Natural killer cell (primary cell): ENCODE measurements around the gene ASF1A. TPM values are rescaled to one million over a fixed set of nuclear protein-coding genes. Genes with fewer than 3 reads are reported as not detected.

Experiments used
- ATAC-seq, 3 donors: fragments of 150-1000 bp in 2 of 3; fragments of 200-7000 bp in 1 of 3; cut with Tn5 transposase; 1 replicate in 1 of 3; 2 replicates in 2 of 3; pipeline ENCODE4 v1.10.0; 2021; ENCODE audit warnings: mild to moderate bottlenecking in 2 of 3, moderate library complexity in 2 of 3
- DNase-seq, 2 donors: peaks; one replicate each; pipeline versions ENCODE4 v3.0.0 to v3.0.0-alpha.2; 2013 to 2021; ENCODE audit warnings: mixed read lengths in 1 of 2
- H3K27ac ChIP-seq: one replicate; pipeline ENCODE4 v1.5.1; 2013; ENCODE audit warnings: mild to moderate bottlenecking, low read length
- H3K27me3 ChIP-seq: one replicate; pipeline ENCODE4 v1.6.1; 2013; ENCODE audit warnings: low read length; ENCODE audit not compliant: control insufficient read depth, insufficient read depth
- H3K36me3 ChIP-seq: one replicate; pipeline ENCODE4 v1.6.1; 2013; ENCODE audit warnings: low read length; ENCODE audit not compliant: control insufficient read depth, insufficient read depth
- H3K4me1 ChIP-seq: one replicate; pipeline ENCODE4 v1.6.1; 2013; ENCODE audit warnings: low read length; ENCODE audit not compliant: control insufficient read depth, insufficient read depth
- H3K4me3 ChIP-seq: one replicate; pipeline ENCODE4 v1.5.1; 2013; ENCODE audit warnings: low read length
- H3K9me3 ChIP-seq: one replicate; pipeline ENCODE4 v1.6.1; 2013; ENCODE audit warnings: low read length; ENCODE audit not compliant: control insufficient read depth, insufficient read depth
- H3K27ac Mint-ChIP-seq, 2 donors: one replicate each; pipeline ENCODE4 v1.8.0; 2022; ENCODE audit warnings: mild to moderate bottlenecking in 2 of 2, mixed read lengths in 2 of 2, moderate library complexity in 1 of 2
- H3K27me3 Mint-ChIP-seq, 2 donors: one replicate each; pipeline ENCODE4 v1.8.0; 2022; ENCODE audit warnings: low read depth in 2 of 2, mixed read lengths in 2 of 2
- H3K36me3 Mint-ChIP-seq: one replicate; pipeline ENCODE4 v1.8.0; 2022; ENCODE audit warnings: mixed read lengths
- H3K4me1 Mint-ChIP-seq, 2 donors: one replicate each; pipeline ENCODE4 v1.8.0; 2022; ENCODE audit warnings: mixed read lengths in 2 of 2
- H3K4me3 Mint-ChIP-seq: one replicate; pipeline ENCODE4 v1.8.0; 2022; ENCODE audit warnings: mild to moderate bottlenecking, moderate library complexity, mixed read lengths
- H3K9me3 Mint-ChIP-seq, 2 donors: one replicate each; pipeline ENCODE4 v1.8.0; 2022; ENCODE audit warnings: mixed read lengths in 2 of 2
- WGBS: methylation state at CpG from one replicate; pipeline ENCODE4 v1.1.7; 2013; ENCODE audit warnings: missing lambda C conversion rate; ENCODE audit not compliant: insufficient coverage; 5-methylcytosine and 5-hydroxymethylcytosine counted together
- intact Hi-C: fragments of 100-400 bp; cut with micrococcal nuclease; formaldehyde crosslinking; loops from one replicate; pipeline ENCODE4 v1.14.2; 2022
- total RNA-seq, 4 donors: library from RNA; stranded (reverse); fragments of 120-200 nt in 1 of 4; gene quantifications; one replicate each; pipeline versions ENCODE4 v1.2.3 to v1.2.4, GENCODE V29; 2013 to 2022
- TF ChIP-seq, protein P1 (sequence below): fragments of 200-600 bp; IDR thresholded peaks from one replicate; pipeline ENCODE4 v1.8.0; 2022; ENCODE audit warnings: antibody characterized with exemption

ASF1A gene
- total RNA-seq, 3 donors from 2014 or later (not counting 1 experiment from before 2014, with no cell fraction given) = 9.2 to 14.5 (median 10.8) TPM

DNA sequence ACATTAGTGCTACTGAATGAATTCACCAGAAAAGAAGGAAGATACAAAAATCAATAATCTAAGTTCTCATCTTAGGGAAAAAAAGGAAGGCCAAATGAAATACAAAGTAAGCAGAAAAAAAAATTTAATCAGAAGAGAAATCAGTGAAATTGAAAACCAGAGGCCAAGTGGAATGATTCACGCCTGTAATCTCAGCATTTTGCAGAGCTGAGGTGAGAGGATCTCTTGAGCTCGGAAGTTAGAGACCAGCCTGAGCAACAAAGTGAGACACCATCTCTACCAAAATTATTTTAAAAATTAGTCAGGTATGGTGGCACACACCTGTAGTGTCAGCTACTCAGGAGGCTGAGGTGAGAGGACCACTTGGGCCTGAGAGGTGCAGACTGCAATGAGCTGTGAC lies 21.2 kb upstream of the ASF1A start:
- peak overlapping the region; percentile 7 to 10 for H3K27ac Mint-ChIP-seq
- TF ChIP-seq, protein P1, sequence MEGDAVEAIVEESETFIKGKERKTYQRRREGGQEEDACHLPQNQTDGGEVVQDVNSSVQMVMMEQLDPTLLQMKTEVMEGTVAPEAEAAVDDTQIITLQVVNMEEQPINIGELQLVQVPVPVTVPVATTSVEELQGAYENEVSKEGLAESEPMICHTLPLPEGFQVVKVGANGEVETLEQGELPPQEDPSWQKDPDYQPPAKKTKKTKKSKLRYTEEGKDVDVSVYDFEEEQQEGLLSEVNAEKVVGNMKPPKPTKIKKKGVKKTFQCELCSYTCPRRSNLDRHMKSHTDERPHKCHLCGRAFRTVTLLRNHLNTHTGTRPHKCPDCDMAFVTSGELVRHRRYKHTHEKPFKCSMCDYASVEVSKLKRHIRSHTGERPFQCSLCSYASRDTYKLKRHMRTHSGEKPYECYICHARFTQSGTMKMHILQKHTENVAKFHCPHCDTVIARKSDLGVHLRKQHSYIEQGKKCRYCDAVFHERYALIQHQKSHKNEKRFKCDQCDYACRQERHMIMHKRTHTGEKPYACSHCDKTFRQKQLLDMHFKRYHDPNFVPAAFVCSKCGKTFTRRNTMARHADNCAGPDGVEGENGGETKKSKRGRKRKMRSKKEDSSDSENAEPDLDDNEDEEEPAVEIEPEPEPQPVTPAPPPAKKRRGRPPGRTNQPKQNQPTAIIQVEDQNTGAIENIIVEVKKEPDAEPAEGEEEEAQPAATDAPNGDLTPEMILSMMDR = no peak
- H3K36me3 ChIP-seq = peaks cover 4% of the 10 kb centered on the region
- no peaks in the 10 kb centered on the region for H3K36me3 Mint-ChIP-seq
- DNase-seq (no peak), ATAC-seq (no peak)
- no peaks in the 10 kb centered on the region for H3K4me1 ChIP-seq
- no peak overlapping the region for H3K4me3 ChIP-seq
- no peaks in the 10 kb centered on the region for H3K9me3 Mint-ChIP-seq
- H3K27me3 Mint-ChIP-seq = no peaks in the 10 kb centered on the region
- H3K4me1 Mint-ChIP-seq = peaks cover 44 to 59% of the 10 kb centered on the region in 2 donors
- no peak overlapping the region for H3K4me3 Mint-ChIP-seq
- 100% methylated on average over 1 of the region's 2 CpGs for WGBS
- no peaks in the 10 kb centered on the region for H3K9me3 ChIP-seq
- no peaks in the 10 kb centered on the region for H3K27me3 ChIP-seq
- H3K27ac ChIP-seq = no peak overlapping the region
- intact Hi-C loops = no loop called here

DNA sequence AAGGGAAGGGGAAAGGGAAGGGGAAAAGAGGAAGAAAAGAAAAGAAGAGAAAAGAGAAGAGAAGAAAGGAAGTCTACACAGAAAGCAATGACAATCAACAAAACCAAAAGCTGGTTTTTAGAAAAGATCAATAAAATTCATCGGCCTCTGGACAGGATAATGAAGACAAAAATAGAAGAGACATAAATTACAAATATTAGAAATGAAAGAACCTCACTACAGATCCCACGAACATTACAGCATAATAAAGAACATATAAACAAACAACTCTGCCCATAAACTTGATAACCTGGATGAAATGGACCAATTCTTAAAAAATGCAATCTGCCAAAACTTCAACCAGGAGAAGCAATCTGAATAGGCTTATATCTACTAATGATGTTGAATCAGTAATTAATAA lies 20.7 kb upstream of the ASF1A start:
- no peaks in the 10 kb centered on the region for H3K9me3 ChIP-seq
- no peak overlapping the region for H3K27ac ChIP-seq
- Mint-ChIP-seq H3K27ac (no peak overlapping the region), H3K36me3 (no peaks in the 10 kb centered on the region), H3K27me3 (no peaks in the 10 kb centered on the region), H3K4me1 (peaks cover 42 to 64% of the 10 kb centered on the region in 2 donors), H3K4me3 (no peak overlapping the region), H3K9me3 (no peaks in the 10 kb centered on the region)
- no peak overlapping the region for H3K4me3 ChIP-seq
- intact Hi-C loops = no loop called here
- peaks cover 4% of the 10 kb centered on the region for H3K36me3 ChIP-seq
- WGBS = 71% methylated on average over 1 of the region's 2 CpGs
- TF ChIP-seq, protein P1 = no peak
- no peaks in the 10 kb centered on the region for H3K27me3 ChIP-seq
- no peaks in the 10 kb centered on the region for H3K4me1 ChIP-seq
- ATAC-seq = no peak
- DNase-seq = no peak

DNA sequence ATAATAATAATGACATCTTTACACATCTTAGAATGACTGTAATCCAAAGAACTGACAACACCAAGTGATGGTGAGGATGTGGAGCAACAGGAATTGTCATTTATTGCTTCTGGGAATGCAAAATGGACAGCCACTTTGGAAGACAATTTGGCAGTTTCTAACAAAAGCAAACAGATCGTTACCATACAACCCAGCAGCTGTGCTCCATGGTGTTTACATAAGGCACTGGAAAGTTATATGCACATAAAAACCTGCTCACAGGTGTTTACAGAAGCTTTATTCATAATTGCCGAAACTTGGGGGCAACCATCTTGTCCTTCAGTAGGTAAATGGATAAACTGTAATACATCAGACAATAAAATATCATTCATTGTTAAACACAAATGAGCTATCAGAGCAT lies 18.3 kb upstream of the ASF1A start:
- H3K27me3 ChIP-seq = no peaks in the 10 kb centered on the region
- no peak overlapping the region for H3K4me3 Mint-ChIP-seq
- DNase-seq = no peak
- no peak for ATAC-seq
- H3K27ac Mint-ChIP-seq = no peak overlapping the region
- intact Hi-C loops = no loop called here
- H3K9me3 ChIP-seq = no peaks in the 10 kb centered on the region
- no peak overlapping the region for H3K27ac ChIP-seq
- H3K4me1 ChIP-seq = no peaks in the 10 kb centered on the region
- H3K36me3 ChIP-seq = peaks cover 4% of the 10 kb centered on the region
- H3K4me1 Mint-ChIP-seq = peaks cover 41 to 51% of the 10 kb centered on the region in 2 donors
- TF ChIP-seq, protein P1 = no peak
- H3K4me3 ChIP-seq = no peak overlapping the region
- WGBS = 100% methylated on average over 2 of the region's 2 CpGs
- no peaks in the 10 kb centered on the region for H3K27me3 Mint-ChIP-seq
- no peaks in the 10 kb centered on the region for H3K9me3 Mint-ChIP-seq
- no peaks in the 10 kb centered on the region for H3K36me3 Mint-ChIP-seq

DNA sequence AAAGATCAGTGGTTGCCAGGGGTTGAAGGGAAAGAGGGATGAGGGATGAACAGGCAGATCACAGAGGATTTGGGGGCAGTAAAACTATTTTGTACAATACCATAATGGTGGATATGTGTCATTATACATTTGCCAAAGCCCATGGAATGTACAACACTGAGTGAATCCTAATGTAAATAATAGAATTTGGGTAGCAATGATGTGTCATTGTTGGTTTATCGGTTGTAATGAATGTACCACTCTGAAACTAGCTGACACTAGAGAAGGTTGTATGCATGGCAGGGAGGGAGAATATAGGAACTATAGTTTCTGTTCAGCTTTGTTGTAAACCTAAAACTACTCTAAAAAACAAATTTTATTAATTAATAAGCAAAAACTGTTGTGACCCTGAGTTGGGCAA lies 17.8 kb upstream of the ASF1A start:
- Mint-ChIP-seq H3K27me3 (no peaks in the 10 kb centered on the region), H3K27ac (no peak overlapping the region), H3K4me3 (no peak overlapping the region), H3K4me1 (peaks cover 42 to 48% of the 10 kb centered on the region in 2 donors), H3K9me3 (no peaks in the 10 kb centered on the region), H3K36me3 (no peaks in the 10 kb centered on the region)
- peaks cover 4% of the 10 kb centered on the region for H3K36me3 ChIP-seq
- no peak overlapping the region for H3K27ac ChIP-seq
- DNase-seq = no peak
- ATAC-seq = no peak
- H3K4me3 ChIP-seq = no peak overlapping the region
- no peaks in the 10 kb centered on the region for H3K27me3 ChIP-seq
- TF ChIP-seq, protein P1 = no peak
- intact Hi-C loops = no loop called here
- 92% methylated on average over 1 of the region's 1 CpG for WGBS
- H3K4me1 ChIP-seq = no peaks in the 10 kb centered on the region
- no peaks in the 10 kb centered on the region for H3K9me3 ChIP-seq
